HG03558 (cell line): ENCODE measurements around the gene ATRIP.
"Not testable (repeated sequence)": the region's sequence is repeated elsewhere in the genome, so short reads cannot be mapped to it uniquely, and the experiment has no call there.

ENCODE experiments used
- ATAC-seq: cut with Tn5 transposase; IDR thresholded peaks from one replicate; pipeline ENCODE4 v1.9.1; 2021; ENCODE audit warnings: moderate number of reproducible peaks; ENCODE audit not compliant: unreplicated experiment; ENCODE audit errors: extremely low read depth

Gene ATRIP

DNA sequence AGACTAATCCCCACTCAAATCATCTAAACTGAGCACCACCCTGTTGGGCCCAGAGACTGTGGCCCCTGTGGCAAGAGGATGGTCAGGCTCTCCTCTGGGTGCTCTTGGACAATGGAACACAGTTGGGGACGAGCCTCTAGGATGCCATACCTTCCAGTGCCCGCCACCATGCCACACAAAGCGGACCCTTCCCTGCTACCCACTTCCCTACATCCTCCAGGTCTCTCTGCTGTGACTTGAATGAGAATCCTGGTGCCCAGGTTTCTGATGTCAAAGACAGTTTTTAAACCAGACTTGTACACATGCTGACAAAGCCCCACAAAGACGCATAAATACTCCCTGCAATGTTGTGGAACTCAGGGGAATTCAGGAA lies 11.3 kb upstream of the ATRIP start:
- no peak for ATAC-seq

GRCh38 chr3:48435774-48436476 lies 10.6 kb upstream of the ATRIP start:
- ATAC-seq = no peak

DNA sequence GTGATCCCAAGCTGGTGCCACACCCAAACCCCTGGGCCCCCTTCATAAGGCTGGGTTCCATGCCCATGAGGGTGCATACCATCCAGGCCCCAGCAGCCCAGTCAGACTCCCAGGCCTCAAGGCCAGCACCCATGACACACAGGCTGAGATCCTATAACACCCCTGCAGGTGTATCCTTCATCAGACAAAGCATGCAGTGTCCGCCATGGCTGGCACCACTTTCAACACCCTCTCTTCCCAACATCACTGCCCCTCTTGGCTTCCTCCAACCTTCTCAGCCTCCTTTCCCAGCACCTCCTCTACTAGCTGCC lies 10.1 kb upstream of the ATRIP start:
- no peak for ATAC-seq

- no peak for ATAC-seq
Observed at GRCh38 chr3:48436855-48437254, 9.7 kb upstream of the ATRIP start.

- ATAC-seq = no peak
Observed at GRCh38 chr3:48437812-48438211, 8.7 kb upstream of the ATRIP start.

DNA sequence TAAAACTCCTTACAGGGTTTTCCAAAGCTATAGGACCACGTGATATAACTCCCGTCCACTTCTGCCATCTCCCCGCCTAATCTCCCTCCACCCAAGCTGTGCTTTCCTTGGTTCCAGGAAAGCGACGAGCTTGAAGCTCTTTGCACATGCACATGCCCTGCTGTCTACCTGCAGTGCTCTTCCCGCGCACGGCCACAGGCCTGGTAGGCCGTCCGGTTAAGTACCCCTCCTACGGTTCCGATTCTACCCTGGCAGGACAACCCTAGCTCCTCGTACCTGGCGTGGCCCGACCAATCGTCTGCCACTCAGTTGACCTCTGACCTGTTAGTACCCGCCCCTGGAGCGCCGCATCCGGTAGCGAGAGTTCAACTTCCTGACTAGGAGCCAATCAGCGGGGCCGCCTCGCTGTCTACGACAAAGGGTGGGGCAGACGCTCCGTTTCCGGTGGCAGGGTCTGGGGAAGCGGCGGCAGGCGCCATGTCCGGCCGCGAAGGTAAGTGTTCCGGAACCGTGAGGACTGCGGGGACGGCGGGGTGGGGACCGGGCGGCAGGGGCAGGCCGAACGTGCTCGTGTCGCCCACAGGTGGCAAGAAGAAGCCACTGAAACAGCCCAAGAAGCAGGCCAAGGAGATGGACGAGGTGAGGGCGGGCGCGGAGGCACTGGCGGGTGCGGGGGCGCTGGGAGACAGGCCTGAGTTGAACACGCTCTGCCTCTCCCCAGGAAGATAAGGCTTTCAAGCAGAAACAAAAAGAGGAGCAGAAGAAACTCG lies 6.5 kb upstream of the ATRIP start, which contains the start of the genes CCDC51 and TMA7:
Gene CCDC51 (minus strand): TSS at position 300 of the 770 bp plus-strand sequence. CDS start 4,991 bp downstream, outside the sequence.
Gene TMA7 (plus strand): TSS at position 438 of the 770 bp plus-strand sequence. CDS start 40 bp downstream, at position 478.
- peak; percentile 81 for ATAC-seq

- no peak for ATAC-seq
Observed at GRCh38 chr3:48440590-48440958, 6.0 kb upstream of the ATRIP start.

- ATAC-seq = no peak
Observed at GRCh38 chr3:48441940-48442339, 4.6 kb upstream of the ATRIP start.

DNA sequence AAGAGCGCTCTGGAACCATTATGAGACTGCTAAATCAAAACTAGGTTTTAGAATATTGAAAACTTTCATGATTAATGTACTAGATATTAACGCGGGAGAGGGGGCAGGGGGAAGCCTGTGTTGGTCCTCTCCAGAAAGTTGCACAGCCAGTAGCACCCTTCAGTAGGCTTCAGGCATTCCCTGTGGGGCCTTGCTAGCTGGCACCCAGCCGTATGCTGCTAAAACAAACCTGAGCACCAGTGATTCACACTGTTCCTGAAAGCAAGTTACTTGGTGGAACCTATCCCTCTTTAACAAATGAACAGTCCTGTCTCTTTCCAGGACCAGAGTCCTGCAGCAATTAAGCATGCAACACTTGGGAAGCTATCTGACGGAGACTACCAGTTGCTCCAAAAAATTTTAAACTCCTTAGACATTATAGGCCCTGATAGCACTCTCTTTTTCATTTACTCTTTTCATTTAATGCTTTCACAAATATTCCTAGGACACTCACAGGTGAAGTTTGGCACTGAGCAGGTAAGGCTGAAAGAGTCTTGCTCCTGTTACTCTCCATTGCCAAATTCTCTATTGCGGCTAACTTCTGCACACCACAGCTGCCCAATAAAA lies 1.2 kb upstream of the ATRIP start:
- no peak for ATAC-seq

DNA sequence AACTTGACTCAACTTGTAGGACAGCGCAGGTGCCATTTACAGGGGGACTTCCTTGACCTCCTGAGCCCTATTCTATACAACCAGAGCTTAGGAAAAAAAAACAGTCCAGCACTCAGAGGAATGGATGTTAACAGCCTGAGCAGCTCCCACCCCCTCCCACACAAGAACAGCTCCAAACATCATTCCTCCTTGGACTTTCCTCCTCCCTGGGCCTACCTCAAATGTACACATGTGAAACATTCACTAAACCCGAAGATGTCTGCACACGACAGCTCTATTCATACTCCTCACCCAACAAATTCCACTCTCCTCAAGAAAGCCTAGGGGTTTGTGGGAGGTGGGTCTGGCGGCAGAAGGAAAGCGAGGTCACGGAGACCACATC lies 503 bp upstream of the ATRIP start:
- peak; percentile 7 for ATAC-seq

- ATAC-seq = no peak
Observed at GRCh38 chr3:48451270-48451669, 4.7 kb downstream of the ATRIP start.

GRCh38 chr3:48456456-48456855 lies 9.9 kb downstream of the ATRIP start:
- no peak for ATAC-seq

- ATAC-seq = no peak
Observed at GRCh38 chr3:48459331-48459730, 12.8 kb downstream of the ATRIP start.

- ATAC-seq = no peak
Observed at GRCh38 chr3:48459773-48460516, 13.4 kb downstream of the ATRIP start.

DNA sequence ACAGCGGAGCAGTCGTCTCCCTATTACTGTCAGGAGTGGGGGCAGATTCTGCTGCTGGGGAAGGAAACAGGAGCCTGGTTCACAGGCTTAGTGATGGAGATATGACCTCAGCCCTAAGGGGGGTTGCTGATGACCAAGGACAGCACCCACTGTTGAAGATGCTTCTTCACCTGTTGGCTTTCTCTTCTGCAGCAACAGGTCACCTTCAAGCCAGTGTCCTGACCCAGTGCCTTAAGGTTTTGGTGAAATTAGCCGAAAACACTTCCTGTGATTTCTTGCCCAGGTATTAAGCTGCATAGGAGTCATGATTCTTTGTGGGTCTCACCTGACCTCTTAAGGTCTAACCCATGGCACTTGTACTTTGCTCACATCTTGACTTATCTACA lies 14.0 kb downstream of the ATRIP start:
- no peak for ATAC-seq

DNA sequence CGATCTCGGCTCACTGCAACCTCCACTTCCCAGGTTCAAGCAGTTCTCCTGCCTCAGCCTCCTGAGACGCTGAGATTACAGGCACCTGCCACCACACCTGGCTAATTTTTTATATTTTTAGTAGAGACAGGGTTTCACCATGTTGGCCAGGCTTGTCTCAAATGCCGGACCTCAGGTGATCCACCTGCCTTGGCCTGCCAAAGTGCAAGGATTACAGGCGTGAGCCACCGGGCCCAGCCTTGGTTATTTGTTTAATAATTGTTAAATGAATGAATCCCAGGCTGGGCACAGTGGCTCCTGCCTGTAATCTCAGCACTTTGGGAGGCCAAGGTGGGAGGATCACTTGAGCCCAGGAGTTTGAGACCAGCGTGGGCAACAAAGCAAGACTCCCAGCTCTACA lies 15.2 kb downstream of the ATRIP start:
- not testable (repeated sequence) for ATAC-seq

- no peak for ATAC-seq
Observed at GRCh38 chr3:48463703-48464102, 17.2 kb downstream of the ATRIP start.

GRCh38 chr3:48464713-48465221 lies 18.2 kb downstream of the ATRIP start:
- ATAC-seq = no peak

DNA sequence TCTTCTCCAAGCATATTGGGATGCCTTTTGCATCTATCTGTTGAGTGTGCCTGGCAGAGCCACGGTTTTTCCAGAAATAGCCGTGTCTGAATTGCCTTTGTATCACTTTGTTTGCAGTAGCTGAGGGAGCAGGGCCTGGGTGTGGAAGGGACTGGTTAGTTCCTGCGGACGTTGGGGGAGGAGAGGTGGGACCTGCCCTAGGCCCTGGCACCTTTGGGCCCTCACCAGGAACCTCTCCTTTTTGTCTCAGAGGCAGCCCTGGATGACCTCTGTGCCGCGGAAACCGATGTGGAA lies 18.6 kb downstream of the ATRIP start:
- no peak for ATAC-seq

GRCh38 chr3:48465531-48466378 lies 19.2 kb downstream of the ATRIP start:
- no peak for ATAC-seq
